ENCODE results near the gene RNU6-9. TPM values are rescaled to one million over a fixed set of nuclear protein-coding genes. Genes with fewer than 3 reads are reported as not detected.
"Not testable (repeated sequence)": the region's sequence is repeated elsewhere in the genome, so short reads cannot be mapped to it uniquely, and the experiment has no call there.

Gene RNU6-9
- total RNA-seq (2014; rRNA removed; shearing (Covaris generic)), result not detected in 2 replicates

- peak; percentile 91 for DNase-seq (ENCODE audit: low read depth)
Measured at GRCh38 chr19:892894-893689, at the start of gene RNU6-9, which contains the start of gene MED16. Gene RNU6-9, plus strand, starts transcription at chr19:893484. Gene MED16, minus strand, starts transcription at chr19:893187. Its CDS starts 2,056 bp downstream, at chr19:891131.

GRCh38 chr19:843836-844545 lies 49.3 kb upstream of the RNU6-9 start:
- DNase-seq (ENCODE audit: low read depth), result no peak

GRCh38 chr19:844546-844971 lies 48.7 kb upstream of the RNU6-9 start:
- DNase-seq (ENCODE audit: low read depth), result no peak

GRCh38 chr19:845707-846521 lies 47.4 kb upstream of the RNU6-9 start:
- no peak for DNase-seq (ENCODE audit: low read depth)

- DNase-seq (ENCODE audit: low read depth), result peak; percentile 25
Measured at GRCh38 chr19:848386-848921, 44.8 kb upstream of the RNU6-9 start.

GRCh38 chr19:849195-849594 lies 44.1 kb upstream of the RNU6-9 start:
- not testable (repeated sequence) for DNase-seq (ENCODE audit: low read depth)

- DNase-seq (ENCODE audit: low read depth), result peak; percentile 92
Measured at GRCh38 chr19:850221-850978, 42.9 kb upstream of the RNU6-9 start.

GRCh38 chr19:850979-851335 lies 42.3 kb upstream of the RNU6-9 start:
- DNase-seq (ENCODE audit: low read depth), result no peak

- DNase-seq (ENCODE audit: low read depth), result no peak
Measured at GRCh38 chr19:852136-853013, 40.9 kb upstream of the RNU6-9 start, which contains the start of gene ELANE. Gene ELANE, plus strand, starts transcription at chr19:852303. Its CDS starts 26 bp downstream, at chr19:852329.

- DNase-seq (ENCODE audit: low read depth), result no peak
Measured at GRCh38 chr19:853014-853585, 40.2 kb upstream of the RNU6-9 start.

- not testable (repeated sequence) for DNase-seq (ENCODE audit: low read depth)
Measured at GRCh38 chr19:853614-854220, 39.6 kb upstream of the RNU6-9 start.

GRCh38 chr19:854549-854948 lies 38.7 kb upstream of the RNU6-9 start:
- DNase-seq (ENCODE audit: low read depth), result no peak

GRCh38 chr19:855142-855541 lies 38.1 kb upstream of the RNU6-9 start:
- DNase-seq (ENCODE audit: low read depth), result no peak

GRCh38 chr19:855566-856120 lies 37.6 kb upstream of the RNU6-9 start:
- DNase-seq (ENCODE audit: low read depth), result no peak

GRCh38 chr19:858284-858683 lies 35.0 kb upstream of the RNU6-9 start:
- DNase-seq (ENCODE audit: low read depth), result no peak

- DNase-seq (ENCODE audit: low read depth), result no peak
Measured at GRCh38 chr19:858868-859843, 34.1 kb upstream of the RNU6-9 start, which contains the start of gene CFD. Gene CFD, plus strand, starts transcription at chr19:859664. Its CDS starts 26 bp downstream, at chr19:859690.

- no peak for DNase-seq (ENCODE audit: low read depth)
Measured at GRCh38 chr19:861141-861755, 32.0 kb upstream of the RNU6-9 start.

All from M059J (cell line).